OCI-LY3 (cell line): ENCODE measurements around the gene IGFBP4.

Experiments used
- CTCF ChIP-seq: fragments of 200-600, 300-600 bp; sonication (generic); IDR thresholded peaks from 2 replicates; pipeline ENCODE4 v1.5.1; 2014; ENCODE audit warnings: antibody characterized with exemption, low read length, low read depth
- EZH2phosphoT487 ChIP-seq: fragments of 200-600 bp; shearing (Covaris generic); IDR thresholded peaks from 2 replicates; pipeline ENCODE4 v1.6.1; 2018; ENCODE audit warnings: antibody characterized with exemption, mixed run types, low read depth

- no peak for TF ChIP-seq CTCF
- no peak for TF ChIP-seq EZH2phosphoT487
These were observed 8.2 kb downstream of the IGFBP4 start for GRCh38 chr17:40451420-40451819.
